SK-MEL-5 (cell line): ENCODE data around the gene PACRG. TPM values are rescaled to one million over a fixed set of nuclear protein-coding genes. Genes with fewer than 3 reads are reported as not detected.
A peak's percentile ranks its signal among the peaks of the same experiment; 100 is the strongest.

ENCODE experiments used
- DNase-seq: peaks from one replicate; pipeline ENCODE4 v3.0.0-alpha.2; 2016; ENCODE audit warnings: low read depth, low spot score
- in situ Hi-C: cut with HindIII; loops from 2 replicates; pipeline ENCODE4 v1.10.0; 2016; ENCODE audit warnings: low sequenced_read_pairs, high pct_unique_total_duplicates, low pct_unique_long_range_greater_than_20kb
- total RNA-seq: library from RNA; depleted of rRNA; stranded (reverse); fragments of >200 nt; shearing (Covaris generic); gene quantifications from 2 replicates; pipeline ENCODE4 v1.2.3, GENCODE V29; 2014

PACRG gene
- total RNA-seq, 1 experiment from 2014 or later: not detected

DNA sequence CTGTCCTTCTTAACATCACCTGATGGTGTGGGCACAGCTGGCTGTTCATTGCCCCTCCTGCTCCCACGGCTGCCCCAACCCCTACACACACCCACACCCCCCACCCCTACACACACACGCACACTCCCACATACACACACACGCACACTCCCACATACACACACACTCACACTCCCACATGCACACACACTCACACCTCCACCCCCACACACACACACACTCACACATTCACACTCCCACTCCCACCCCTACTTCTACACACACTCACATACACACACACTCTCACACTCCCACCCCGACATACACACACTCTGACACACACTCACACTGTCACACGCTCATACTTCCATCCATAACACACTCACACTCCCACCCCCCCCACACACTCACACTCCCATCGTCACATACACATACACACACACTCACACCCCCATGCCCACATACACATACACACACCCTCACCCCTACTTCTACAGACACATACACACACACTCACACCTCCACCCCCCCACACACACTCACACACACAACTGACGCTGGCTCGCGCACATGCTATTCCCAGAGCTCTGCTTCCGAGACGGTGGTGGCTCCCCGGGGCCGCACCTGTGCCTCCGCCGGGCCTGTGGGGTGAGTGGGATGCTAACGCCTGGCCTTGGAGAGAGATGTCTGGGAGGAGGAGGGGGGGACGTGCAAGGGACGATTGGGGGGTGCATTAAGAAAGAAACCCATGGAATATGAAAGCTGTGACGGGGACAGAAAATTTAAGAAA is 512.0 kb downstream of the PACRG start:
- in situ Hi-C loops: no loop called here
- DNase-seq: no peak

GRCh38 chr6:163240556-163240955 is 512.8 kb downstream of the PACRG start:
- no peak for DNase-seq
- in situ Hi-C loops: no loop called here

- in situ Hi-C loops: no loop called here
- DNase-seq: no peak
These were observed 513.9 kb downstream of the PACRG start for GRCh38 chr6:163241683-163242082.

GRCh38 chr6:163243083-163243482 is 515.3 kb downstream of the PACRG start:
- in situ Hi-C loops: no loop called here
- no peak for DNase-seq

DNA sequence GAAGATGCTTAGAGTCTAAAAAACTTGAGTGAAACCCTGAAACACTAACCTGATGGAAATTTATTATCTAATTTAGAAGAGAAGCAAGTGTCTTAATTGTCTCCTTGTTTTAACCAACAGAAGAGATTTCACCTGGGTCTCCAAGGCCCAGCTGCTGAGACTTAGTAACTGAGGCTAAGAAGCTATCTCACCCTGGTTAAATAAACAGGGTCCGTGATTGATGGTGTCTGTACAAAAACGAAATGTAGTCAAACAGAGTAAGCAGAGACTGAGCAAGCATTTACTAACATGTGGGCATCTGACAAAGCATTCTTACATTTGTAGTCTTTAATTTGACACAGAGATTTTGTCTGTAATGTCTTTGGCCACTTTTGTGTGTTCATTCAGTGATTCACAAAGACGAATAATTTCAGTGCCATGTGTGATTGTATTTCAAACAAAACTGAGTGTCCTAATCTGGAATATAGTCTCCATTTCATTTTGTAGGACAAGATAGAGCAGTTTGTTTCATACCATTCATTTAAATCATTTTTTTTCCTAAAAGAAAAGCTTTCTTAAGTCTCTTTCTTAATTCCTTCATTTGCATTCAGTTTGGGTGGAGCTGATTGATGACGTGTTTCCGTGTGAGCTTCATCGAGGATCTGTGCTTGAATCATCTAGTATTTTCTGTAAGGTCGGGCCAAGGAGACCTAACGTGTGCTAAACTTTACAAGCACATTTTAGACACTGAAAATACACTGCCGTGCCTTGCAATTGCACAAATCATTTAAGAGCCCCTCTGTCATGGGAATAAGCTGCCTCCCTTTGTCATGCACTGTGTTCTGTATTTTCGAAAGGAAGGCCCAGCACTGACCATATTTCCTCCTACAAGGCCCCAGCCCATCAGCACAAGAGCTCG is 516.2 kb downstream of the PACRG start:
- in situ Hi-C loops: no loop called here
- no peak for DNase-seq

DNA sequence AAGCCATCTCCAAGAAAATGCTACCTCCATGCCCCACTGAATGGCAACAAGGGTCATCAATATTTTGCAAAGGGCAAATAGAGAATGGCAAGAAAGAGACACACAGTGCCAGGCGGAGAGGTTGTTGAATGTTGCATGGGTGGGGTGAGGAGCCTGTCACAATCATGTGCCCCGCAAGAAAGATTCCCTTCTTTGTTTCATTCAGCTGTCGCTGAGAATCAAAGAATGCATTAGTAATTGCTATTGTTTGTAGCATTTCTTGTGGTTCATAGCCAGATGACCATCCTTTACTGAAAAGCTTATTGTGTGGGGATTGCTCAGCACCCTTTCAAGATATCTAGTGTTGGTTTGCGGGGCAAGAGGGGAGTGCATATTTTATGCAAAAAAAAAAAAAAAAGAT is 520.3 kb downstream of the PACRG start:
- in situ Hi-C loops: no loop called here
- DNase-seq: no peak

- DNase-seq: peak; percentile 32
These were observed 521.9 kb downstream of the PACRG start for GRCh38 chr6:163249651-163250101.

DNA sequence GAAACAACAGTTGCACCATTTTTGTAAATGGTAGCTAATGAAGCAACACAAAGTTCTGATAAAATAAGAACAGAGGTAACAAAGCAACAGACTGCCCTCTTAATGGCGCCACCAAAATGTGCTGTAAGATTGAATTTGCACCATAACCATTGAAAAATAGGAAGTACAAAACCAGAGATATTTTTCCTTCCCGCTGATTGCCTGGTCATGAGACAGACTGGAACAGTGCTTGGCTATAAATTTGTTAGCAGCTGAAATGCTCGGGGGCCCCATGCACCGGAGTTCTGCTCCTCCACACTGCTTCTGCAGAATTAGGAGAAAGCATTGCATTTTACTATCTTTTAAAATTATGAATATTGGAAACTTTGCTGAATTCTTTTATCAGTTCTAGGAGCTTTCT is 522.3 kb downstream of the PACRG start:
- DNase-seq: no peak
- in situ Hi-C loops: no loop called here

More at GRCh38 chr6:163249651-163250101, 521.9 kb downstream of the PACRG start:
- in situ Hi-C loops: no loop called here

GRCh38 chr6:163252061-163252591 is 524.4 kb downstream of the PACRG start:
- in situ Hi-C loops: no loop called here
- no peak for DNase-seq

- no peak for DNase-seq
- in situ Hi-C loops: no loop called here
These were observed 525.9 kb downstream of the PACRG start for GRCh38 chr6:163253556-163254213.

DNA sequence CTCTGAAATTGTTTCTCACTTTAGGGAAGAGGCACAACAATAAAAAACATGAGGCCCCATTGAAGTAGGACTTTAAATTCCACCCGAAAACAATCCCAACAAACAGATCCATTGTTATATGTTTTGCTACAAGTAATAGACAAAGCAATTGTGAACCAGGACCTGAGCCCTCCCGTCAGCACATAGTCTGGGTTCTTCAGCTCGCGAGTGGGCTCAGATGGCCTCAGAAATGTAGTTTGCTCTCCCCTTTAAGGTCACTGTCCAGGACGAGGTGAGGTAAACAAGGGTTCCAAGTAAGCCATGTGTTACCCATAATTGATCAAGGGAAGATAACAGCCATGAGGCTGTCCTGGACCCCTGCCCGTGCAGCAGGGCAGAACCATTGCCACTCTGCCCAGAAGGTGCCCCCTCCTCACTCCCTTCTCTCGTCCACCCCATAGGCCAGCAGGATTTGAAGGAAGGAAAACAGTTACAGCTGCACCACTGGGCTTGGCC is 526.6 kb downstream of the PACRG start:
- in situ Hi-C loops: no loop called here
- no peak for DNase-seq

- in situ Hi-C loops: no loop called here
- DNase-seq: no peak
These were observed 527.5 kb downstream of the PACRG start for GRCh38 chr6:163255265-163255664.

DNA sequence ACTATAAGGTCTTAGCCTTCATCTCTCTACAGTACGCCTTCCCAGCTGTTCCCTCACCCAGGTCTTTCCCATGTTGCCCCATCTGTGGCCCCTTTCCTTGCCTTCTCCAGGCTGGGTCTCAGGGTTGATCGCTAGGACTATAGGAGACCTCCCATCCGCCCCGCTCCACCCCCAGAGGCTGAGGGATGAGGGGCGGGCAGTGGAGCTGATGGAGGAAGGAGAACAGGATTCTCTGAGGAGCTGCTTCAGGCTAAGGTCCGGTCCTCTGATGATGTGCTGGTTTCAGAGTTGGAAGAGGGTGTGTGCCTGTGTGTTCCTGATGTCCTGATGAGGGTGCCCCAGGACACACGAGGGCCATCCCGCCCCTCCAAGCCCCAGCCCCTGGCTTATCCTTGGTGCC is 531.9 kb downstream of the PACRG start:
- no peak for DNase-seq
- in situ Hi-C loops: no loop called here

DNA sequence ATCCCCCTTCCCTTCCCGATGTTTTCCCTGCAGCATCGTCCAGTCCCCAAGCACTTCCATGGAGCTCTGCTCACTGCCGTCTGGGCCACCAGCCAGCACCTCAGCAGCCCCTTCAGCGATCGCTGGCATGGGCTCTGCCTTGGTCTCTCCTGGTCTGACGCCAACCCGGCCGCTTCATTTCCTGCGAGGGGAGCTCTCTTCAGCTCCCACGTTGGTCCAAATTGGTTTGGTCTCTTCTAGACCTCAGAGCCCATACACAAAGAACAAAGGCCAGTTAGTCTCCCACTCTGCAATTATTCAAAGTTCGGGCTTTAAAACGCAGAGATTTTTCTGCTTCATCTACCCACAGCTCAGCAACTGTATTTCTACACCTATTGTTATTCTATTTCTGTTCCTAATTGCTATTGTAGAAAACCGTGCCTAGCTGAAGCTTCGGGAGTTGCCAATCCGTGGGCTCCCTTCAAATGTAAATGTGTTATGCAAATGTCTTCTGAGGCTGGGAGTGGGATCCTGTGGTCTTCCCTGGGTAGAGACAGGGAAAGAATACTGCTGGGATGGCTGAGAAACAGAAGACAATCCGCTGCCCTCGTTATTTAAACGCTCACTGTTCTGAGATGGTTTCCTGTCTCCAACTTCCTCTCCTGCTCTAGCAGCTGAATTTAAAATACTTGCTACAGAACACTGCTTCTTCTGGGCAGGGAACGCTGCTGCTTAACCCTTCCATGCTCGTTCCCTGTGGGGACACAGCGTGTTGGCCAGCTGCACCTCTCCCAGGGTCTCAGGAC is 532.5 kb downstream of the PACRG start:
- in situ Hi-C loops: no loop called here
- no peak for DNase-seq

DNA sequence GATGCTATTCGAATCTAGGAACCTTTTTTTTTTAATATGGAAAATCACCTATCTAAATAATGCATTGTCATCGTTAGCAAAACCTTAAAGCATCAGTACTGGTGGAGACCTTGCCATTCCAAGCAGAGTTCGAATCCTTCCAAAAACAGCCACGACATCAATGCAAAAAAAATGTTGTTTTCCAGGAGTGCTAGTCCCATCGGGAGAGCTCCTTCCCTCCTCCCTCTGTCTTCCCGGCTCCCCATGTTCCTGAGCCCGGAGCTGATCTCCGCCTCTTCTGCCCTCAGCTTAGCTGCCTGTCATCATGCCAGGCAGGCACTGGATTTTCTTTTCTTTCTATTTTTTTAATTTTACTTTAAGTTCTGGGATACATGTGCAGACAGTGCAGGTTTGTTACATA is 533.1 kb downstream of the PACRG start:
- in situ Hi-C loops: no loop called here
- no peak for DNase-seq

GRCh38 chr6:163261361-163261760 is 533.6 kb downstream of the PACRG start:
- no peak for DNase-seq
- in situ Hi-C loops: no loop called here

- DNase-seq: no peak
- in situ Hi-C loops: no loop called here
These were observed 534.3 kb downstream of the PACRG start for GRCh38 chr6:163262080-163262479.
